ENCODE results near the gene NF1. TPM values are rescaled to one million over a fixed set of nuclear protein-coding genes. Genes with fewer than 3 reads are reported as not detected.

The NF1 gene
- total and polyA plus RNA-seq, 10 donors, result 3.1 to 97.7 (median 58.3) TPM

GRCh38 chr17:31392856-31393748, 298.3 kb downstream of the NF1 start:
- no peaks in the 10 kb centered on the region for H3K9me3 ChIP-seq
- no peak for TF ChIP-seq POLR2AphosphoS5 (IDR thresholded peaks at IDR 0.05)
- TF ChIP-seq, protein P1, sequence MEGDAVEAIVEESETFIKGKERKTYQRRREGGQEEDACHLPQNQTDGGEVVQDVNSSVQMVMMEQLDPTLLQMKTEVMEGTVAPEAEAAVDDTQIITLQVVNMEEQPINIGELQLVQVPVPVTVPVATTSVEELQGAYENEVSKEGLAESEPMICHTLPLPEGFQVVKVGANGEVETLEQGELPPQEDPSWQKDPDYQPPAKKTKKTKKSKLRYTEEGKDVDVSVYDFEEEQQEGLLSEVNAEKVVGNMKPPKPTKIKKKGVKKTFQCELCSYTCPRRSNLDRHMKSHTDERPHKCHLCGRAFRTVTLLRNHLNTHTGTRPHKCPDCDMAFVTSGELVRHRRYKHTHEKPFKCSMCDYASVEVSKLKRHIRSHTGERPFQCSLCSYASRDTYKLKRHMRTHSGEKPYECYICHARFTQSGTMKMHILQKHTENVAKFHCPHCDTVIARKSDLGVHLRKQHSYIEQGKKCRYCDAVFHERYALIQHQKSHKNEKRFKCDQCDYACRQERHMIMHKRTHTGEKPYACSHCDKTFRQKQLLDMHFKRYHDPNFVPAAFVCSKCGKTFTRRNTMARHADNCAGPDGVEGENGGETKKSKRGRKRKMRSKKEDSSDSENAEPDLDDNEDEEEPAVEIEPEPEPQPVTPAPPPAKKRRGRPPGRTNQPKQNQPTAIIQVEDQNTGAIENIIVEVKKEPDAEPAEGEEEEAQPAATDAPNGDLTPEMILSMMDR (IDR thresholded peaks at IDR 0.05 in 8 of 11, conservative IDR thresholded peaks at IDR 0.05 in 3 of 11), result no peak
- no peak for TF ChIP-seq POLR2A (IDR thresholded peaks at IDR 0.05)
- peak; percentile 45 for DNase-seq
- H3K4me1 ChIP-seq, result peaks cover 10 to 41% (median 19%) of the 10 kb centered on the region in 6 donors
- WGBS, 5 donors, result 73 to 84% (median 80%) methylated on average over 11 to 17 of the region's 17 CpGs
- intact Hi-C loops (cut with DNase I; ENCODE audit: low total_unique reads), result no loop called here
- no peak overlapping the region for H3K4me3 ChIP-seq
- no peaks in the 10 kb centered on the region for H3K36me3 ChIP-seq
- peaks cover 2 to 82% (median 28%) of the 10 kb centered on the region in 7 donors for H3K27me3 ChIP-seq (replicated peaks in 1 of 7)
- no peak overlapping the region for H3K27ac ChIP-seq

- no peak overlapping the region for H3K27ac ChIP-seq
- no peaks in the 10 kb centered on the region for H3K9me3 ChIP-seq
- no peaks in the 10 kb centered on the region for H3K36me3 ChIP-seq
- 89 to 95% (median 93%) methylated on average over 7 of the region's 7 CpGs for WGBS, 5 donors
- H3K4me1 ChIP-seq, result peaks cover 10 to 34% (median 19%) of the 10 kb centered on the region in 6 donors
- H3K27me3 ChIP-seq (replicated peaks in 1 of 7), result peaks cover 2 to 88% (median 28%) of the 10 kb centered on the region in 7 donors
- TF ChIP-seq POLR2A (IDR thresholded peaks at IDR 0.05) (no peak), POLR2AphosphoS5 (IDR thresholded peaks at IDR 0.05) (no peak)
- TF ChIP-seq, protein P1 (IDR thresholded peaks at IDR 0.05 in 8 of 11, conservative IDR thresholded peaks at IDR 0.05 in 3 of 11), result no peak
- DNase-seq, result peak; percentile 11
- intact Hi-C loops (cut with DNase I; ENCODE audit: low total_unique reads), result no loop called here
- H3K4me3 ChIP-seq, result no peak overlapping the region
These were observed 299.0 kb downstream of the NF1 start for GRCh38 chr17:31393749-31394146.

- intact Hi-C loops (cut with DNase I; ENCODE audit: low total_unique reads), result no loop called here
- no peak overlapping the region for H3K4me3 ChIP-seq
- peaks cover 10 to 30% (median 18%) of the 10 kb centered on the region in 6 donors for H3K4me1 ChIP-seq
- H3K27me3 ChIP-seq (replicated peaks in 1 of 7), result peaks cover 2 to 82% (median 28%) of the 10 kb centered on the region in 7 donors
- 19 to 23% (median 22%) methylated on average over 10 to 11 of the region's 11 CpGs for WGBS, 5 donors
- H3K9me3 ChIP-seq, result no peaks in the 10 kb centered on the region
- TF ChIP-seq POLR2A (IDR thresholded peaks at IDR 0.05) (no peak), POLR2AphosphoS5 (IDR thresholded peaks at IDR 0.05) (no peak)
- TF ChIP-seq, protein P1 (IDR thresholded peaks at IDR 0.05 in 8 of 11, conservative IDR thresholded peaks at IDR 0.05 in 3 of 11), result no peak
- DNase-seq, result peak; percentile 61
- no peak overlapping the region for H3K27ac ChIP-seq
- H3K36me3 ChIP-seq, result no peaks in the 10 kb centered on the region
These were observed 299.8 kb downstream of the NF1 start for GRCh38 chr17:31394544-31394943.

- peaks cover under 1 to 62% (median 15%) of the 10 kb centered on the region in 7 donors for H3K27me3 ChIP-seq (replicated peaks in 1 of 7)
- intact Hi-C loops (cut with DNase I; ENCODE audit: low total_unique reads), result no loop called here
- DNase-seq, result peak; percentile 47
- H3K27ac ChIP-seq, result no peak overlapping the region
- TF ChIP-seq POLR2A (IDR thresholded peaks at IDR 0.05) (no peak), POLR2AphosphoS5 (IDR thresholded peaks at IDR 0.05) (no peak)
- TF ChIP-seq, protein P1 (IDR thresholded peaks at IDR 0.05 in 8 of 11, conservative IDR thresholded peaks at IDR 0.05 in 3 of 11), result no peak
- peaks cover 0 to 4% (median 2%) of the 10 kb centered on the region in 6 donors for H3K4me1 ChIP-seq
- H3K4me3 ChIP-seq, result no peak overlapping the region
- H3K36me3 ChIP-seq, result no peaks in the 10 kb centered on the region
- no peaks in the 10 kb centered on the region for H3K9me3 ChIP-seq
- WGBS, 5 donors, result 67 to 89% (median 84%) methylated on average over 8 of the region's 8 CpGs
These were observed 302.6 kb downstream of the NF1 start for GRCh38 chr17:31397256-31397939.
